A549 (cell line): Measurements from ENCODE around the gene ME2.

ENCODE experiments used
- BHLHE40 ChIP-seq: IDR thresholded peaks from 2 replicates; pipeline ENCODE4 v1.6.1; 2012; ENCODE audit warnings: low read depth, low read length, inconsistent platforms
- CBX2 ChIP-seq: fragments of 200-600 bp; sonication (generic); IDR thresholded peaks from 2 replicates; pipeline ENCODE4 v1.6.1; 2016; ENCODE audit warnings: low read depth, mild to moderate bottlenecking, borderline replicate concordance
- CHD2 ChIP-seq: fragments of 150-350 bp; IDR thresholded peaks from 2 replicates; pipeline ENCODE4 v1.6.1; 2014; ENCODE audit warnings: low read length; ENCODE audit not compliant: partially characterized antibody
- CTCF ChIP-seq: fragments of >200 bp; sonication (Bioruptor Twin); formaldehyde crosslinking; IDR thresholded peaks from 3 replicates; pipeline ENCODE4 v1.5.1; 2016
- EP300 ChIP-seq, 2 experiments: fragments of >200 bp; sonication (Bioruptor Twin); formaldehyde crosslinking; IDR thresholded peaks; 2 replicates in 1 of 2; 3 replicates in 1 of 2; pipeline ENCODE4 v1.6.1; 2016 to 2017
- HEYL ChIP-seq: fragments of 250-450 bp; sonication (Bioruptor Pico); IDR thresholded peaks from 2 replicates; pipeline ENCODE4 v1.8.0; 2021; ENCODE audit warnings: mild to moderate bottlenecking, moderate library complexity
- HOXB5 ChIP-seq: fragments of 250-450 bp; sonication (Bioruptor Pico); IDR thresholded peaks from 2 replicates; pipeline ENCODE4 v1.5.0; 2020; ENCODE audit warnings: mild to moderate bottlenecking, moderate library complexity
- JUNB ChIP-seq: fragments of >200 bp; sonication (Bioruptor Twin); formaldehyde crosslinking; IDR thresholded peaks from 2 replicates; pipeline ENCODE4 v1.6.1; 2016
- MAFK ChIP-seq: fragments of 450-650 bp; IDR thresholded peaks from 2 replicates; pipeline ENCODE4 v1.6.1; 2014; ENCODE audit not compliant: partially characterized antibody
- MAX ChIP-seq: IDR thresholded peaks from 2 replicates; pipeline ENCODE4 v1.6.1; 2012
- PBX3 ChIP-seq: IDR thresholded peaks from 2 replicates; pipeline ENCODE4 v1.6.1; 2012
- POLR2A ChIP-seq: IDR thresholded peaks from 2 replicates; pipeline ENCODE4 v1.6.1; 2012; ENCODE audit warnings: mild to moderate bottlenecking, low read length
- TP53 ChIP-seq: fragments of 250-450 bp; sonication (Bioruptor Pico); IDR thresholded peaks from 2 replicates; pipeline ENCODE4 v1.5.0; 2021; ENCODE audit warnings: mild to moderate bottlenecking, moderate library complexity
- USF2 ChIP-seq: fragments of 450-650 bp; IDR thresholded peaks from 2 replicates; pipeline ENCODE4 v1.6.1; 2014; ENCODE audit warnings: antibody characterized with exemption

GRCh38 chr18:50839341-50839740 lies 39.6 kb upstream of the ME2 start:
- TF ChIP-seq USF2 (no peak), CHD2 (no peak), CBX2 (no peak), PBX3 (no peak), EP300 (IDR thresholded peaks at IDR 0.05) (no peak), CTCF (no peak), HOXB5 (CRISPR knock-in tag) (no peak), JUNB (no peak), BHLHE40 (no peak), MAX (no peak), TP53 (CRISPR knock-in tag) (no peak), POLR2A (no peak), MAFK (no peak), HEYL (CRISPR knock-in tag) (no peak)
